Breast epithelium (tissue), 4 donors: ENCODE measurements around the gene BCAS1. TPM values are rescaled to one million over a fixed set of nuclear protein-coding genes. Genes with fewer than 3 reads are reported as not detected.

Experiments
- DNase-seq, 2 donors: peaks; one replicate each; pipeline ENCODE4 v3.0.0-alpha.2; 2019; ENCODE audit warnings: low spot score in 2 of 2
- H3K27ac ChIP-seq, 2 donors: fragments of 200-600 bp; sonication (generic) in 1 of 2; one replicate each; pipeline ENCODE4 v1.5.1; 2016 to 2019; ENCODE audit warnings: mild to moderate bottlenecking in 1 of 2
- H3K27me3 ChIP-seq, 2 donors: fragments of 200-600 bp; sonication (generic) in 1 of 2; one replicate each; pipeline versions ENCODE4 v1.5.1 to v1.6.0; 2017 to 2019; ENCODE audit warnings: control low read depth in 1 of 2, mild to moderate bottlenecking in 1 of 2
- H3K36me3 ChIP-seq: fragments of 200-600 bp; one replicate; pipeline ENCODE4 v1.5.1; 2019
- H3K4me1 ChIP-seq, 2 donors: fragments of 200-600 bp; sonication (generic); one replicate each; pipeline ENCODE4 v1.5.1; 2016 to 2019; ENCODE audit warnings: control low read depth in 1 of 2
- H3K4me3 ChIP-seq, 3 donors: fragments of 200-600 bp; sonication (generic); 1 replicate in 2 of 3; 2 replicates in 1 of 3; pipeline ENCODE4 v1.5.1; 2016 to 2019; ENCODE audit warnings: mild to moderate bottlenecking in 3 of 3, moderate library complexity in 2 of 3
- H3K9me3 ChIP-seq, 2 donors: fragments of 200-600 bp; sonication (generic) in 1 of 2; one replicate each; pipeline ENCODE4 v1.5.1; 2016 to 2019; ENCODE audit warnings: control low read depth in 1 of 2
- CTCF ChIP-seq, 3 donors: fragments of 450-650 bp; IDR thresholded peaks; one replicate each; pipeline ENCODE4 v1.5.1; 2016 to 2017; ENCODE audit warnings: antibody characterized with exemption in 3 of 3, mild to moderate bottlenecking in 3 of 3, moderate library complexity in 3 of 3
- POLR2A ChIP-seq: fragments of 450-650 bp; IDR thresholded peaks from one replicate; pipeline ENCODE4 v1.6.1; 2016; ENCODE audit warnings: antibody characterized with exemption, mild to moderate bottlenecking, moderate library complexity
- POLR2AphosphoS5 ChIP-seq, 3 donors: sonication (generic); formaldehyde crosslinking; IDR thresholded peaks; one replicate each; pipeline ENCODE4 v1.6.1; 2017; ENCODE audit warnings: antibody characterized with exemption in 3 of 3
- intact Hi-C: fragments of 100-400 bp; cut with DNase I; formaldehyde crosslinking; loops from one replicate; pipeline ENCODE4 v1.15.1; 2023; ENCODE audit warnings: low total_unique reads
- total RNA-seq, 3 donors: library from RNA; depleted of rRNA; stranded (reverse); fragments of >200 nt; gene quantifications; one replicate each; pipeline ENCODE4 v1.1.0, GENCODE V29; 2016

BCAS1 gene
- total RNA-seq, 3 donors from 2014 or later, result 0.98 to 3.1 TPM; not detected in 1

GRCh38 chr20:54115172-54115854 is 44.9 kb upstream of the BCAS1 start:
- H3K27me3 ChIP-seq, result no peaks in the 10 kb centered on the region
- no peak for TF ChIP-seq POLR2A
- TF ChIP-seq POLR2AphosphoS5 (IDR thresholded peaks at IDR 0.05), result no peak
- no peak for TF ChIP-seq CTCF (IDR thresholded peaks at IDR 0.05)
- H3K4me1 ChIP-seq, result no peaks in the 10 kb centered on the region
- intact Hi-C loops, result loop anchor here (10.0 kb wide), 1 partner anchor 79 kb away; no protein-coding TSS in a partner anchor
- H3K36me3 ChIP-seq, result no peaks in the 10 kb centered on the region
- H3K4me3 ChIP-seq, result no peak overlapping the region
- no peak overlapping the region for H3K27ac ChIP-seq
- no peaks in the 10 kb centered on the region for H3K9me3 ChIP-seq
- DNase-seq, result no peak

- H3K4me3 ChIP-seq, result no peak overlapping the region
- TF ChIP-seq CTCF (IDR thresholded peaks at IDR 0.05), result no peak
- no peak for TF ChIP-seq POLR2AphosphoS5 (IDR thresholded peaks at IDR 0.05)
- TF ChIP-seq POLR2A, result no peak
- DNase-seq, result no peak
- H3K27ac ChIP-seq, result no peak overlapping the region
- no peaks in the 10 kb centered on the region for H3K27me3 ChIP-seq
- no peaks in the 10 kb centered on the region for H3K36me3 ChIP-seq
- no peaks in the 10 kb centered on the region for H3K4me1 ChIP-seq
- no peaks in the 10 kb centered on the region for H3K9me3 ChIP-seq
- intact Hi-C loops, result loop anchor here (10.0 kb wide), 1 partner anchor 81 kb away; no protein-coding TSS in a partner anchor
These were observed 43.7 kb upstream of the BCAS1 start for GRCh38 chr20:54114109-54114508.

GRCh38 chr20:54113566-54113965 is 43.2 kb upstream of the BCAS1 start:
- no peaks in the 10 kb centered on the region for H3K36me3 ChIP-seq
- no peak overlapping the region for H3K27ac ChIP-seq
- intact Hi-C loops, result loop anchor here (10.0 kb wide), 1 partner anchor 81 kb away; no protein-coding TSS in a partner anchor
- TF ChIP-seq POLR2A, result no peak
- TF ChIP-seq POLR2AphosphoS5 (IDR thresholded peaks at IDR 0.05), result no peak
- no peak for TF ChIP-seq CTCF (IDR thresholded peaks at IDR 0.05)
- no peaks in the 10 kb centered on the region for H3K4me1 ChIP-seq
- no peak for DNase-seq
- H3K9me3 ChIP-seq, result no peaks in the 10 kb centered on the region
- H3K27me3 ChIP-seq, result no peaks in the 10 kb centered on the region
- no peak overlapping the region for H3K4me3 ChIP-seq

DNA sequence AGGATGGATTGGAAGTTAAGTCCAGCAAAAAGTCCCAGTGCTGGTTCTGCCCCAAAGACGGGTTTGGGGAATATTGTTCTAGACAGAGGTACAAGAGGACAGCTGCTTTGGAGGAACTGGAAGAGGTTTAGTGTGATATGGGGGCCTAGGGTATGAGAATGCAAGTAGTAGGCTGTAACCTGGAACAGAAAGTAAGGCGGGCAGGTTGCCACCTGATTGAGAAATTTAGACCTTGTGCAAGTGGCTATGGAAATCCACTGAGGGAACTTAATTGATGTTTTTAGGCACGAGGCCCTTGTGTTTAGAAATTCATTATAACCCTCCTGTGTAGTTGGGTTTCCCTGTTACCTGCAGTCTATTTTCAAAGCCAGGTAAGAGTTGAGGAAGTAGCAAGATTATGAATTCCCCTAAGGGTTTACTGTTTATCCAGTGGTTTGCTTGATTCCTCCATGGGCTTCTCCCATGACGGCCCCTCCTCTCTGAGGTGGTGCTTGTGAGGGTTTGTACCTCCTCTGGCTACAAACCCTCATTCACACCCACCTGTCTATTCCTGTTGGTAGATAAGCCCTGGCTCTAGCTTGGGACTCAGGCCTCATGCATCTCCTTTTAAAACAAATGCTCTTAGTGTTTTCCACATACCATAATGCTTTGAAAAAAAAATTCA is 42.0 kb upstream of the BCAS1 start:
- TF ChIP-seq POLR2AphosphoS5 (IDR thresholded peaks at IDR 0.05) (no peak), POLR2A (no peak), CTCF (IDR thresholded peaks at IDR 0.05) (no peak)
- intact Hi-C loops, result loop anchor here (10.0 kb wide), 1 partner anchor 82 kb away; no protein-coding TSS in a partner anchor
- no peak overlapping the region for H3K4me3 ChIP-seq
- no peaks in the 10 kb centered on the region for H3K27me3 ChIP-seq
- H3K9me3 ChIP-seq, result no peaks in the 10 kb centered on the region
- H3K4me1 ChIP-seq, result no peaks in the 10 kb centered on the region
- H3K36me3 ChIP-seq, result no peaks in the 10 kb centered on the region
- peak in 1 of 2 donors; percentile 60 for DNase-seq
- peak overlapping the region; percentile 31 to 46 for H3K27ac ChIP-seq

DNA sequence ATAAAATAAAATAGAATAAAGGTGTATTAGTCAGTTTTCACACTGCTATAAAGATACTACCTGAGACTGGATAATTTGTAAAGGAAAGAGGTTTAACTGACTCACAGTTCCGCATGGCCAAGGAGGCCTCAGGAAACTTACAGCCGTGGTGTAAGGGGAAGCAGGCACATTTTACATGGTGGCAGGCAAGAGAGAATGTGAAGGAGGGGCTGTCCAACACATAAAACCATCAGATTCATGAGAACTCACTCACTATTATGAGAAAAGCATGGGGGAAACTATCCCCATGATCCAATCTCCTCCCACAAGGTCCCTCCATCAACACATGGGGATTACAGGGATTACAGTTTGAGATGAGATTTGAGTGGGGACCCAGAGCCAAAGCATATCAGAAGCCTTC is 41.1 kb upstream of the BCAS1 start:
- no peak for TF ChIP-seq POLR2A
- TF ChIP-seq CTCF (IDR thresholded peaks at IDR 0.05), result no peak
- no peak for TF ChIP-seq POLR2AphosphoS5 (IDR thresholded peaks at IDR 0.05)
- intact Hi-C loops, result loop anchor here (10.0 kb wide), 1 partner anchor 83 kb away; no protein-coding TSS in a partner anchor

More for the DNA sequence above, 41.1 kb upstream of the BCAS1 start:
- DNase-seq, result no peak
- H3K4me1 ChIP-seq, result no peaks in the 10 kb centered on the region
- no peak overlapping the region for H3K27ac ChIP-seq
- H3K9me3 ChIP-seq, result no peaks in the 10 kb centered on the region
- H3K27me3 ChIP-seq, result no peaks in the 10 kb centered on the region
- no peak overlapping the region for H3K4me3 ChIP-seq
- H3K36me3 ChIP-seq, result no peaks in the 10 kb centered on the region
